Stimulated activated CD8-positive, alpha-beta memory T cell treated with anti-CD3 and anti-CD28 coated beads, Interleukin-15, amount 100 ng/mL, for 24 hours (primary cell): ENCODE measurements around the gene AKAP13.

Experiments used
- DNase-seq: peaks from one replicate; pipeline ENCODE4 v3.0.0-alpha.2; 2020; ENCODE audit warnings: low read depth

Gene AKAP13

DNA sequence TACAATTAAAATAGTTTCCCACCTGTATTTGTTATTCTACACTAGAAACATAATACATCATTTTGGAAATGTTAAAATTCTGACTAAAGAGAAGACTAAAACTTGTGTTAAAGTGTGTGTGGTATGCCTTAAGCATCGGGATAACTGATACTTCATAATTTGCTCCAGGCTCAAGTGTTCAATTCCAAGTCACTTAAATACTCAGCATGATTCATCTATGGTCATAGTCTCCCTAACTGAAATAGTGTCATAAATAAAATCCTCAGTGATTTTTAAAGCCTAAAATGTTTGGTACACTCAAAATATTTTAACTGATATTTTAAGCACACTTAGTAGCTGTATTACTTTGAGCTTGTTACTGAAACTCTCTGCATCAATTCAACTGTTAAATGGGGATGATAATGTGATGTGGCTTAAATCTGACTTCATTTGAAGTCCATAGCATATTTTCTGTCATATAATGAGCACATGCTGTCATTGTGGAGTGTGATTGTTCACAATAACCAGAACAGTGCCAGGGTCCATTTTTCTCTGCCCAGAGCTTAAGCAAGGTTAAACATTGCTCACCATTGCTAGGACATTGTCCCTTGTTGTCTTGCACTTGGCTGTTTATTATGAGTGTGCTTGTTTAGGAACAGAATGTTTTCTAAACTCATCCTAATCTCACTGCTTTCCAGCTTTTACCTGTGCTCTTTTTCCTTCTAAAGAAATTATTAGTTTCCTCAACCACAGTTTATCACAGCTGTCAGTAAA is 292.1 kb downstream of the AKAP13 start:
- no peak for DNase-seq

GRCh38 chr15:85673326-85673725 is 292.9 kb downstream of the AKAP13 start:
- no peak for DNase-seq

DNA sequence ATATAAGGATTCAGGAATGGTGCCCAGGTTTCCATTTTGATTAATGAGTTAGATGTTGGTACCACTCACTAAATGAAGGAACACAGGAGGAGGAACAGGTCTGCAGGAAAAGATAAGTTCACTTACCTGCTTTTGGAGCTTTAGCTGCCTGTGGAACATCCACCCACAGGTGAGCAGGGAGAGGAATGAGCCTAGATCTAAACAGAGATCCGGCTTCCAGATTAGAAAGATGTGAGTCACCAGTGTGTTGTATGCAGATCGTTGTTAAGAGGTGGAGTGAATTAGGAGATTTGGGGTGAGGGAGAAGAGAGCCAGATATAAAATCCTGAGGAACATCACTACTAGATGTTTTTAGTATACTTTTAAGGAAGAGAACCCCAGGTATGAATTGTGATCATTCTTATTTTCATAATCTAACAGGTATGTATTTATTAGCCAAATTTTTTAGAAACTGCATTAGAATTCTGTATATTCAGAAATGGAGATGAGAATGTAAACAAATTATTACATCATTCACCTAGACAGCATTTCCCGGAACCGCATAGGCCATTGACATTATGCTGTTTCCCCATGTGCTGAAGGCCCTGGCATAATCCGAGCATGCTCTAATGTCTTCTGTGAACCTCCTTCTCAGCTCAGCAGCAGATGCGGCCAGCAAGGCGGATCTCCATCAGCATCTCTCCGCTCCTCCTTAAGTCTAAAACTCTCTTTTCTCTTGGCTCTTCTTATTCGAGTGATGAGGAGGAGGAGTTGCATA is 296.1 kb downstream of the AKAP13 start:
- no peak for DNase-seq

- DNase-seq = no peak
These were observed 298.8 kb downstream of the AKAP13 start for GRCh38 chr15:85679231-85679630.

DNA sequence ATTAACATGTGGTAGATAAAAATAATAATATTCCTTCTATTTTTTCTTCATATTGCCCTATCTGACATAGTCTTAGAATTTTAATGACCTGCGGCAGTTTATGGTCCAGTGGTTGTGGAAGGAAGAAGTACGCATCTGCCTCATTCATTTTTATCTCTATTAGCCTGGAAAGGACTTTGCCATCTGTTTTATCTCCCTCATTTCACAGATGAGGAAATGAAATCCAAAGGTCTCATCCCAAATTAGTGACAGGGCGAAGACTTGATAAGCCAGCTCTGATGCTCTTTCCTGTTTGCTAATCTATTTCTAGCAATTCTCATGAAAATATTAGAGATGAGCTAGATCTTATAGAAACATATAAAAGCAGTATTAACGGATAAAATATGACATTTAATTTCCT is 301.0 kb downstream of the AKAP13 start:
- no peak for DNase-seq

GRCh38 chr15:85684174-85684710 is 303.8 kb downstream of the AKAP13 start:
- no peak for DNase-seq

DNA sequence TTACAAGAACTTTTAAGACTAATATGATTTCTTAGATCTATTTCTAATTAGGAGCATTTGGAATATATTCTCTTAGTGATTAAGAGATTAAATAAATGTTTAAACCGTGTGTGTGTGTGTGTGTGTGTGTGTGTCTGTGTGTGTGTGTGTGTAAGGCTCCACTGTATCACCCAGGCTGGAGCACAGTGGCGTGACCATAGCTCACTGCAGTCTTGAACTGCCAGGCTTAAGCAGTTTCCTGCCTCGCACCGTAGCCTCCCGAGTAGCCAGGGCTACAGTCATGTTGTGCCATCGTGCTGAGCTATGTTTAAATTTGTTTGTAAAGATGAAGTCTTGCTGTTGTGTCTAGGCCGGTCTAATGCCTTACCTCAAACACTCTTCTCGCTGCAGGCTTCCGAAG is 305.0 kb downstream of the AKAP13 start:
- no peak for DNase-seq

DNA sequence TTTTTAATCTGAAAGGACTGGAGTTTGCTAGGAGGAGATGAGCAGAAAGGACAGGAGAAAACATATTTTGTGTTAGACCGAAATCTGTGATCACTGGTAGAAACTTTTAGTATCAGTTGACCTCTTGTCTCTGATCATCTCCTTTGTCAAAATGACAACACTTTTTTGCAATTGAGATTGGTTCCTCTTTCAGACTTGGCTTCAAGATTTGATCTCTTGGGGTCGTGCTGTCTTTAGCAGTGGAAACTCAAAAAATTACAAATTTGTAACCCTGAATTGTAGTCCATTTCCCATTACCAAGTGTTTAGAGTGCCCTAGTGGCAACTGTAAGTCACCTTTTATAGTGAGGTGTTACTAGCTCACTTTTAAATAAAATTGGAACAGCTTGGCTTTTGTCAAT is 306.9 kb downstream of the AKAP13 start:
- no peak for DNase-seq

- no peak for DNase-seq
These were observed 308.3 kb downstream of the AKAP13 start for GRCh38 chr15:85688711-85689110.

DNA sequence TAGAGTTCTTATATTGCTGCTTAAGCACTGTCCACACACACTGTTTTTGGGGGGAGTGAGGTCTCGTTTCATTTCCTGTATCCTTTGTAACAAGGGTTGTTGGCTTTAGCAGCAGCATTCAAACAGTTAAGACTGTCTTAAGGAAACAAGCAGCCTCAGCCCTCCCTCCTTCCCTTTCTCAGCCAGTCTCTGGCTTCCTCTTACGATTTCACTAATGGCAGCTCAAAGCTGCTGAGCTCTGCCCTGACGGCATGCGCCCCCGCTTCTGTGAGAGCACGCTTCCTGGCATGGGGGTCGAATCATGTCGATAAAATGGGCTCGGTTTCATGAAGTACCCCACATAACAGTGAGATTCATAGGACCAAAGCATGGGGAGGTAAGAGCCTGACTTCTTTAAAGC is 309.3 kb downstream of the AKAP13 start:
- no peak for DNase-seq

DNA sequence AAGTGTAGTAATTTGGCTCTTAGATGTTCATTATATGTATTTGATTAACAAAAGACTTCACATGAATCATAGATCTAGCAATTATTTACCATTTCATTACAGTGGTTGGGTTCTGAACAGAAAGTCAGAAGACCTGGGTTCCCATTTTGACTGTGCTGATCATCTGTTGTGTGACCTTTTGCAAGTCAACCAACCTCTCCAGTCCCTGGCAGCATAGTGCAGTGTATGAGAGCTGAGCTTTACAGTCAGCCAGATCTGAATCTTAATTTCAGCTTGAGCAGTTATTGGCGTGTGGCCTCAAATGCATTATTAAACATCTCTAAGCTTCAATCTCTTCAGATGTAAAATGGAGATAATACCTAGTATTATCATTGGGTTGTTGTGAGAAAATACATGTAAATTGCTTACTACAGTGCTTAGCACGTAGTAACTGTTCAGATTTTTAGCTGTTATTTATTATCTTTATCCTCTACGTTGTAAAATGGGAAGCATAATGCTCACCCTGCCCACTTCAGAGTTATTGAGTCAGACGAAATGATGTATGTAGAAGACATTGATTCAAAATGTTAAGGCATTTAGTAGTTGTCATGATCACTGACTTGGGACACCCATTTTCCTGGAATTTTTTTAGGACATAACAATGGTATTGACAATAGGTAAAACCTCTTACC is 310.3 kb downstream of the AKAP13 start:
- DNase-seq = no peak

GRCh38 chr15:85691350-85692240 is 311.2 kb downstream of the AKAP13 start:
- DNase-seq = no peak

DNA sequence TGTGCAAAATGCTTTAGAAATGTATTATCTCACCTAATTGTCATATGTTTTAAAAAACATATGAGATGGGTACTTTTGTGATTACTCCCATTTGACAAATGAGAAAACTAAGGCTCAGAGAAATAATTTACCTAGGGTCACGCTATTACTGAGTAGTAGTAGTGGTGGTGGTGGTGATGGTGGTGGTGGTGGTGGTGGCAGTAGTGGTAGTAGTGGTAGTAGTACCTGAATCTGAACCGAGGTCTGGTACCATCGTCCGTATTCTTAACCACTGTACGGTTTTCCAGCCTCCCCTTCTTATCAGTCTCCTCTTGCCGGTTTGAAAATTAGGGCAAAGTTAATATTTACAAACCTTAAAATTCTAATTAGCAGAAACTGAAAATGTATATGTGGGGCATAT is 311.9 kb downstream of the AKAP13 start:
- no peak for DNase-seq

GRCh38 chr15:85692873-85693272 is 312.5 kb downstream of the AKAP13 start:
- no peak for DNase-seq

GRCh38 chr15:85693277-85693676 is 312.9 kb downstream of the AKAP13 start:
- no peak for DNase-seq

GRCh38 chr15:85694091-85694490 is 313.7 kb downstream of the AKAP13 start:
- DNase-seq = no peak

GRCh38 chr15:85700767-85701166 is 320.4 kb downstream of the AKAP13 start:
- DNase-seq = no peak

GRCh38 chr15:85702321-85703101 is 322.1 kb downstream of the AKAP13 start:
- DNase-seq = no peak

- no peak for DNase-seq
These were observed 323.7 kb downstream of the AKAP13 start for GRCh38 chr15:85704066-85704465.

GRCh38 chr15:85704720-85705429 is 324.5 kb downstream of the AKAP13 start:
- DNase-seq = no peak
